Ovary (tissue), 3 donors: ENCODE data around the gene COL27A1.

Experiments used
- EP300 ChIP-seq: sonication (generic); formaldehyde crosslinking; IDR thresholded peaks from one replicate; pipeline ENCODE4 v1.6.1; 2017; ENCODE audit warnings: antibody characterized with exemption
- TF ChIP-seq, protein P1 (sequence below), 3 donors: fragments of 450-650 bp in 2 of 3; fragments of 200-600 bp in 1 of 3; IDR thresholded peaks; one replicate each; pipeline versions ENCODE4 v1.5.1 to v1.8.0; 2016 to 2022; ENCODE audit warnings: antibody characterized with exemption in 3 of 3, mild to moderate bottlenecking in 1 of 3
- donor health status: DM: no; HTN: no; CAD: no.

DNA sequence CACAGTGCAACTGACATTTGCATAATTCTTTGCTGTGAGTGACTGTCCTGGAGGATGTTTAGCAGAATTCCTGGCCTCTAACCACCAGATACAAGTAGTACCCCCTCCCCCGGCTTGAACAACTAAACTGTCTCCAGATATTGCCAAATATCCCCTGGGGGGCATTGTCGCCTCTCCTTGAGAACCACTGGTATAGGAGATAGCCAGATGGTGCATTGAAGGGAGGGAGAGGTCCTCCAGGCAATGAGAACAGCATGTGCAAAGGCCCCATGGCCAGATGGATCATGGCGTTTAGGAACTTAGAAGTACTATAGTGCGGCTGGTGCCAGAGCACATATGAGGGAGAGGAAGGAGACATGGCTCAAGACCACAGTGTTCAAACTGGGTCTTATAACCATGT lies 148.6 kb downstream of the COL27A1 start:
- TF ChIP-seq, protein P1, sequence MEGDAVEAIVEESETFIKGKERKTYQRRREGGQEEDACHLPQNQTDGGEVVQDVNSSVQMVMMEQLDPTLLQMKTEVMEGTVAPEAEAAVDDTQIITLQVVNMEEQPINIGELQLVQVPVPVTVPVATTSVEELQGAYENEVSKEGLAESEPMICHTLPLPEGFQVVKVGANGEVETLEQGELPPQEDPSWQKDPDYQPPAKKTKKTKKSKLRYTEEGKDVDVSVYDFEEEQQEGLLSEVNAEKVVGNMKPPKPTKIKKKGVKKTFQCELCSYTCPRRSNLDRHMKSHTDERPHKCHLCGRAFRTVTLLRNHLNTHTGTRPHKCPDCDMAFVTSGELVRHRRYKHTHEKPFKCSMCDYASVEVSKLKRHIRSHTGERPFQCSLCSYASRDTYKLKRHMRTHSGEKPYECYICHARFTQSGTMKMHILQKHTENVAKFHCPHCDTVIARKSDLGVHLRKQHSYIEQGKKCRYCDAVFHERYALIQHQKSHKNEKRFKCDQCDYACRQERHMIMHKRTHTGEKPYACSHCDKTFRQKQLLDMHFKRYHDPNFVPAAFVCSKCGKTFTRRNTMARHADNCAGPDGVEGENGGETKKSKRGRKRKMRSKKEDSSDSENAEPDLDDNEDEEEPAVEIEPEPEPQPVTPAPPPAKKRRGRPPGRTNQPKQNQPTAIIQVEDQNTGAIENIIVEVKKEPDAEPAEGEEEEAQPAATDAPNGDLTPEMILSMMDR (IDR thresholded peaks at IDR 0.05), result no peak
- no peak for TF ChIP-seq EP300
